GM23248 (cell line): ENCODE results near the gene SNX25. TPM values are rescaled to one million over a fixed set of nuclear protein-coding genes. Genes with fewer than 3 reads are reported as not detected.

Source experiments
- DNase-seq: peaks from one replicate; pipeline ENCODE4 v3.0.0-alpha.2; 2015
- H2AFZ ChIP-seq: fragments of 200-600 bp; sonication (generic); 2 replicates; pipeline ENCODE4 v1.6.1; 2016; ENCODE audit warnings: antibody characterized with exemption
- H3F3A ChIP-seq: fragments of 200-600 bp; sonication (generic); 2 replicates; pipeline ENCODE4 v1.6.1; 2016; ENCODE audit warnings: mild to moderate bottlenecking, antibody characterized with exemption, mixed run types; ENCODE audit not compliant: insufficient read depth
- H3K27ac ChIP-seq: fragments of 200-600 bp; sonication (generic); 2 replicates; pipeline ENCODE4 v1.5.1; 2016; ENCODE audit warnings: mild to moderate bottlenecking
- H3K27me3 ChIP-seq: fragments of 200-600 bp; sonication (generic); replicated peaks from 2 replicates; pipeline ENCODE4 v1.6.1; 2016; ENCODE audit warnings: mild to moderate bottlenecking; ENCODE audit not compliant: insufficient read depth
- H3K36me3 ChIP-seq: fragments of 200-600 bp; sonication (generic); 2 replicates; pipeline ENCODE4 v1.6.1; 2016; ENCODE audit warnings: low read depth, mild to moderate bottlenecking
- H3K4me1 ChIP-seq: fragments of 200-600 bp; sonication (generic); 2 replicates; pipeline ENCODE4 v1.6.1; 2016; ENCODE audit warnings: mild to moderate bottlenecking; ENCODE audit not compliant: insufficient read depth
- H3K4me2 ChIP-seq: fragments of 200-600 bp; sonication (generic); one replicate; pipeline ENCODE4 v1.6.1; 2016; ENCODE audit warnings: mild to moderate bottlenecking; ENCODE audit not compliant: unreplicated experiment
- H3K4me3 ChIP-seq: fragments of 200-600 bp; sonication (generic); 2 replicates; pipeline ENCODE4 v1.5.1; 2016; ENCODE audit warnings: mild to moderate bottlenecking
- H3K79me2 ChIP-seq: fragments of 200-600 bp; sonication (generic); 2 replicates; pipeline ENCODE4 v1.6.1; 2016; ENCODE audit warnings: mild to moderate bottlenecking; ENCODE audit not compliant: insufficient read depth
- H3K9ac ChIP-seq: fragments of 200-600 bp; sonication (generic); 2 replicates; pipeline ENCODE4 v1.6.1; 2016; ENCODE audit warnings: mild to moderate bottlenecking
- H3K9me2 ChIP-seq: fragments of 200-600 bp; sonication (generic); 2 replicates; pipeline ENCODE4 v1.6.1; 2016; ENCODE audit warnings: mixed run types, mild to moderate bottlenecking, moderate library complexity; ENCODE audit not compliant: insufficient read depth
- H3K9me3 ChIP-seq: fragments of 200-600 bp; sonication (generic); one replicate; pipeline ENCODE4 v1.6.1; 2017; ENCODE audit warnings: low read depth
- H4K20me1 ChIP-seq: fragments of 200-600 bp; sonication (generic); 2 replicates; pipeline ENCODE4 v1.6.0; 2016; ENCODE audit not compliant: insufficient read depth
- EZH2 ChIP-seq: fragments of 200-600 bp; sonication (generic); IDR thresholded peaks from 2 replicates; pipeline ENCODE4 v1.6.1; 2018; ENCODE audit warnings: antibody characterized with exemption, mild to moderate bottlenecking; ENCODE audit not compliant: insufficient read depth, poor library complexity, severe bottlenecking
- EZH2phosphoT487 ChIP-seq: fragments of 200-600 bp; sonication (generic); IDR thresholded peaks from 2 replicates; pipeline ENCODE4 v1.6.1; 2018; ENCODE audit warnings: antibody characterized with exemption, moderate library complexity, mild to moderate bottlenecking, low read depth; ENCODE audit not compliant: insufficient read depth
- WGBS, 2 experiments: methylation state at CpG; one replicate each; pipeline ENCODE4 v1.1.6; 2015 to 2017; ENCODE audit warnings: low lambda C conversion rate in 2 of 2, low coverage in 1 of 2; ENCODE audit errors: missing lambda C conversion rate in 2 of 2; 5-methylcytosine and 5-hydroxymethylcytosine counted together
- in situ Hi-C: fragments of 300-500 bp; cut with MboI; formaldehyde crosslinking; loops from 2 replicates; pipeline ENCODE4 v1.15.0; 2020
- polyA plus RNA-seq: library from polyadenylated mRNA; unstranded; fragments of >200 nt; fragmentation: Nextera tagmentation; extraction: Ambion mirVana; gene quantifications from 2 replicates; pipeline ENCODE4 v1.2.1, GENCODE V29; 2016
- total RNA-seq: library from RNA; depleted of rRNA; stranded (reverse); fragments of >200 nt; shearing (Covaris generic); gene quantifications from 2 replicates; pipeline ENCODE4 v1.2.3, GENCODE V29; 2014

The SNX25 gene
- total and polyA plus RNA-seq, 2 experiments from 2014 or later = 8.2 to 50.0 TPM

- H3K79me2 ChIP-seq = peaks cover 9% of the 10 kb centered on the region
- no peak overlapping the region for H3K9ac ChIP-seq
- H3K9me2 ChIP-seq = no peaks in the 10 kb centered on the region
- H3K4me2 ChIP-seq = no peak overlapping the region
- H2AFZ ChIP-seq = no peak overlapping the region
- H3K4me3 ChIP-seq = no peak overlapping the region
- H4K20me1 ChIP-seq = no peaks in the 10 kb centered on the region
- H3K27me3 ChIP-seq = no peaks in the 10 kb centered on the region
- 85 to 89% methylated on average over 3 of the region's 3 CpGs for WGBS, 2 experiments
- TF ChIP-seq EZH2phosphoT487 = no peak
- in situ Hi-C loops = no loop called here
- no peaks in the 10 kb centered on the region for H3F3A ChIP-seq
- H3K9me3 ChIP-seq = no peaks in the 10 kb centered on the region
- H3K4me1 ChIP-seq = no peaks in the 10 kb centered on the region
- H3K27ac ChIP-seq = no peak overlapping the region
- no peak for DNase-seq
- no peaks in the 10 kb centered on the region for H3K36me3 ChIP-seq
Observed at GRCh38 chr4:185332575-185333464, 123.4 kb downstream of the SNX25 start.

- Histone ChIP-seq H3K9me2 (no peaks in the 10 kb centered on the region), H3F3A (no peaks in the 10 kb centered on the region), H3K27ac (no peak overlapping the region), H3K4me1 (no peaks in the 10 kb centered on the region), H3K27me3 (no peaks in the 10 kb centered on the region), H3K9ac (no peak overlapping the region), H4K20me1 (no peaks in the 10 kb centered on the region), H2AFZ (no peak overlapping the region), H3K4me3 (no peak overlapping the region), H3K9me3 (no peaks in the 10 kb centered on the region), H3K79me2 (peaks cover 13% of the 10 kb centered on the region), H3K4me2 (no peak overlapping the region), H3K36me3 (peaks cover 9% of the 10 kb centered on the region; the same call in 1 of the 2 replicates)
- 96% methylated on average over 4 of the region's 4 CpGs for WGBS, 2 experiments
- in situ Hi-C loops = no loop called here
- DNase-seq = no peak
- TF ChIP-seq EZH2 (no peak), EZH2phosphoT487 (no peak)
Observed at GRCh38 chr4:185334326-185334725, 124.9 kb downstream of the SNX25 start.

GRCh38 chr4:185335579-185335978 is 126.2 kb downstream of the SNX25 start:
- Histone ChIP-seq H3K9ac (no peak overlapping the region), H3K36me3 (peaks cover 13% of the 10 kb centered on the region; the same call in 1 of the 2 replicates), H4K20me1 (no peaks in the 10 kb centered on the region), H3F3A (no peaks in the 10 kb centered on the region), H3K4me3 (no peak overlapping the region), H2AFZ (no peak overlapping the region), H3K9me3 (no peaks in the 10 kb centered on the region), H3K4me2 (no peak overlapping the region), H3K9me2 (no peaks in the 10 kb centered on the region), H3K79me2 (peaks cover 13% of the 10 kb centered on the region), H3K27ac (no peak overlapping the region), H3K4me1 (no peaks in the 10 kb centered on the region), H3K27me3 (no peaks in the 10 kb centered on the region)
- TF ChIP-seq EZH2 = no peak
- no peak for TF ChIP-seq EZH2phosphoT487
- in situ Hi-C loops = no loop called here
- 98 to 100% methylated on average over 1 of the region's 1 CpG for WGBS, 2 experiments
- no peak for DNase-seq

- Histone ChIP-seq H3K36me3 (peaks cover 13% of the 10 kb centered on the region; the same call in 1 of the 2 replicates), H3K27me3 (no peaks in the 10 kb centered on the region), H3K9ac (no peak overlapping the region), H3K4me3 (no peak overlapping the region), H3K27ac (no peak overlapping the region), H3K9me2 (no peaks in the 10 kb centered on the region), H3F3A (peaks cover 13% of the 10 kb centered on the region), H3K4me1 (peaks cover 13% of the 10 kb centered on the region), H2AFZ (no peak overlapping the region), H3K79me2 (peaks cover 13% of the 10 kb centered on the region), H3K9me3 (no peaks in the 10 kb centered on the region), H4K20me1 (no peaks in the 10 kb centered on the region), H3K4me2 (no peak overlapping the region)
- in situ Hi-C loops = no loop called here
- no peak for DNase-seq
- TF ChIP-seq EZH2phosphoT487 (no peak), EZH2 (no peak)
- 84 to 86% methylated on average over 3 of the region's 3 CpGs for WGBS, 2 experiments
Observed at GRCh38 chr4:185339941-185340340, 130.5 kb downstream of the SNX25 start.
